Measurements from ENCODE around the gene EIF3D. TPM values are rescaled to one million over a fixed set of nuclear protein-coding genes. Genes with fewer than 3 reads are reported as not detected.

EIF3D gene
- total and polyA plus RNA-seq, 2 of the 13 experiments (the other 11 are each of a cell fraction or from before 2014, with no cell fraction given) = 118 to 274 TPM

GRCh38 chr22:36481393-36482168, 47.4 kb downstream of the EIF3D start, which contains the start of gene TXN2 (continued):
- no peak for TF ChIP-seq EZH2 (conservative IDR thresholded peaks at IDR 0.05; ENCODE audit: low read depth, low read length)
- TF ChIP-seq, protein P1, sequence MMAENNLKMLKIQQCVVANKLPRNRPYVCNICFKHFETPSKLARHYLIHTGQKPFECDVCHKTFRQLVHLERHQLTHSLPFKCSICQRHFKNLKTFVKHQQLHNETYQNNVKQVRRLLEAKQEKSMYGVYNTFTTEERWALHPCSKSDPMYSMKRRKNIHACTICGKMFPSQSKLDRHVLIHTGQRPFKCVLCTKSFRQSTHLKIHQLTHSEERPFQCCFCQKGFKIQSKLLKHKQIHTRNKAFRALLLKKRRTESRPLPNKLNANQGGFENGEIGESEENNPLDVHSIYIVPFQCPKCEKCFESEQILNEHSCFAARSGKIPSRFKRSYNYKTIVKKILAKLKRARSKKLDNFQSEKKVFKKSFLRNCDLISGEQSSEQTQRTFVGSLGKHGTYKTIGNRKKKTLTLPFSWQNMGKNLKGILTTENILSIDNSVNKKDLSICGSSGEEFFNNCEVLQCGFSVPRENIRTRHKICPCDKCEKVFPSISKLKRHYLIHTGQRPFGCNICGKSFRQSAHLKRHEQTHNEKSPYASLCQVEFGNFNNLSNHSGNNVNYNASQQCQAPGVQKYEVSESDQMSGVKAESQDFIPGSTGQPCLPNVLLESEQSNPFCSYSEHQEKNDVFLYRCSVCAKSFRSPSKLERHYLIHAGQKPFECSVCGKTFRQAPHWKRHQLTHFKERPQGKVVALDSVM (CRISPR knock-in tag; IDR thresholded peaks at IDR 0.05) = no peak
- TF ChIP-seq, protein P2, sequence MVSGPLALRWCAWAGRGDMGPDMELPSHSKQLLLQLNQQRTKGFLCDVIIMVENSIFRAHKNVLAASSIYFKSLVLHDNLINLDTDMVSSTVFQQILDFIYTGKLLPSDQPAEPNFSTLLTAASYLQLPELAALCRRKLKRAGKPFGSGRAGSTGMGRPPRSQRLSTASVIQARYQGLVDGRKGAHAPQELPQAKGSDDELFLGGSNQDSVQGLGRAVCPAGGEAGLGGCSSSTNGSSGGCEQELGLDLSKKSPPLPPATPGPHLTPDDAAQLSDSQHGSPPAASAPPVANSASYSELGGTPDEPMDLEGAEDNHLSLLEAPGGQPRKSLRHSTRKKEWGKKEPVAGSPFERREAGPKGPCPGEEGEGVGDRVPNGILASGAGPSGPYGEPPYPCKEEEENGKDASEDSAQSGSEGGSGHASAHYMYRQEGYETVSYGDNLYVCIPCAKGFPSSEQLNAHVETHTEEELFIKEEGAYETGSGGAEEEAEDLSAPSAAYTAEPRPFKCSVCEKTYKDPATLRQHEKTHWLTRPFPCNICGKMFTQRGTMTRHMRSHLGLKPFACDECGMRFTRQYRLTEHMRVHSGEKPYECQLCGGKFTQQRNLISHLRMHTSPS (CRISPR knock-in tag; IDR thresholded peaks at IDR 0.05; ENCODE audit: low read depth) = peak; percentile 17; the same call in 1 of the 2 replicates
- TF ChIP-seq ZNF180 (CRISPR knock-in tag; IDR thresholded peaks at IDR 0.05; ENCODE audit: borderline replicate concordance, low read depth) = no peak
- 0 out of 2 replicates have a peak, but pooled peaks have one; percentile 58 for TF ChIP-seq ZNF20 (CRISPR knock-in tag; IDR thresholded peaks at IDR 0.05)
- TF ChIP-seq, protein P3, sequence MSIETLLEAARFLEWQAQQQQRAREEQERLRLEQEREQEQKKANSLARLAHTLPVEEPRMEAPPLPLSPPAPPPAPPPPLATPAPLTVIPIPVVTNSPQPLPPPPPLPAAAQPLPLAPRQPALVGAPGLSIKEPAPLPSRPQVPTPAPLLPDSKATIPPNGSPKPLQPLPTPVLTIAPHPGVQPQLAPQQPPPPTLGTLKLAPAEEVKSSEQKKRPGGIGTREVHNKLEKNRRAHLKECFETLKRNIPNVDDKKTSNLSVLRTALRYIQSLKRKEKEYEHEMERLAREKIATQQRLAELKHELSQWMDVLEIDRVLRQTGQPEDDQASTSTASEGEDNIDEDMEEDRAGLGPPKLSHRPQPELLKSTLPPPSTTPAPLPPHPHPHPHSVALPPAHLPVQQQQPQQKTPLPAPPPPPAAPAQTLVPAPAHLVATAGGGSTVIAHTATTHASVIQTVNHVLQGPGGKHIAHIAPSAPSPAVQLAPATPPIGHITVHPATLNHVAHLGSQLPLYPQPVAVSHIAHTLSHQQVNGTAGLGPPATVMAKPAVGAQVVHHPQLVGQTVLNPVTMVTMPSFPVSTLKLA (IDR thresholded peaks at IDR 0.05) = 0 out of 2 replicates have a peak, but pooled peaks have one; percentile 2
- TF ChIP-seq, protein P4, sequence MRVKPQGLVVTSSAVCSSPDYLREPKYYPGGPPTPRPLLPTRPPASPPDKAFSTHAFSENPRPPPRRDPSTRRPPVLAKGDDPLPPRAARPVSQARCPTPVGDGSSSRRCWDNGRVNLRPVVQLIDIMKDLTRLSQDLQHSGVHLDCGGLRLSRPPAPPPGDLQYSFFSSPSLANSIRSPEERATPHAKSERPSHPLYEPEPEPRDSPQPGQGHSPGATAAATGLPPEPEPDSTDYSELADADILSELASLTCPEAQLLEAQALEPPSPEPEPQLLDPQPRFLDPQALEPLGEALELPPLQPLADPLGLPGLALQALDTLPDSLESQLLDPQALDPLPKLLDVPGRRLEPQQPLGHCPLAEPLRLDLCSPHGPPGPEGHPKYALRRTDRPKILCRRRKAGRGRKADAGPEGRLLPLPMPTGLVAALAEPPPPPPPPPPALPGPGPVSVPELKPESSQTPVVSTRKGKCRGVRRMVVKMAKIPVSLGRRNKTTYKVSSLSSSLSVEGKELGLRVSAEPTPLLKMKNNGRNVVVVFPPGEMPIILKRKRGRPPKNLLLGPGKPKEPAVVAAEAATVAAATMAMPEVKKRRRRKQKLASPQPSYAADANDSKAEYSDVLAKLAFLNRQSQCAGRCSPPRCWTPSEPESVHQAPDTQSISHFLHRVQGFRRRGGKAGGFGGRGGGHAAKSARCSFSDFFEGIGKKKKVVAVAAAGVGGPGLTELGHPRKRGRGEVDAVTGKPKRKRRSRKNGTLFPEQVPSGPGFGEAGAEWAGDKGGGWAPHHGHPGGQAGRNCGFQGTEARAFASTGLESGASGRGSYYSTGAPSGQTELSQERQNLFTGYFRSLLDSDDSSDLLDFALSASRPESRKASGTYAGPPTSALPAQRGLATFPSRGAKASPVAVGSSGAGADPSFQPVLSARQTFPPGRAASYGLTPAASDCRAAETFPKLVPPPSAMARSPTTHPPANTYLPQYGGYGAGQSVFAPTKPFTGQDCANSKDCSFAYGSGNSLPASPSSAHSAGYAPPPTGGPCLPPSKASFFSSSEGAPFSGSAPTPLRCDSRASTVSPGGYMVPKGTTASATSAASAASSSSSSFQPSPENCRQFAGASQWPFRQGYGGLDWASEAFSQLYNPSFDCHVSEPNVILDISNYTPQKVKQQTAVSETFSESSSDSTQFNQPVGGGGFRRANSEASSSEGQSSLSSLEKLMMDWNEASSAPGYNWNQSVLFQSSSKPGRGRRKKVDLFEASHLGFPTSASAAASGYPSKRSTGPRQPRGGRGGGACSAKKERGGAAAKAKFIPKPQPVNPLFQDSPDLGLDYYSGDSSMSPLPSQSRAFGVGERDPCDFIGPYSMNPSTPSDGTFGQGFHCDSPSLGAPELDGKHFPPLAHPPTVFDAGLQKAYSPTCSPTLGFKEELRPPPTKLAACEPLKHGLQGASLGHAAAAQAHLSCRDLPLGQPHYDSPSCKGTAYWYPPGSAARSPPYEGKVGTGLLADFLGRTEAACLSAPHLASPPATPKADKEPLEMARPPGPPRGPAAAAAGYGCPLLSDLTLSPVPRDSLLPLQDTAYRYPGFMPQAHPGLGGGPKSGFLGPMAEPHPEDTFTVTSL (CRISPR knock-in tag; IDR thresholded peaks at IDR 0.05; ENCODE audit: borderline replicate concordance) = peak; percentile 25; the same call in 1 of the 2 replicates
- peak; percentile 85 for TF ChIP-seq POLR2AphosphoS5 (IDR thresholded peaks at IDR 0.05; ENCODE audit: low read depth, low read length)
- peak; percentile 37; the same call in 1 of the 2 replicates for TF ChIP-seq ZBTB7B (CRISPR knock-in tag; IDR thresholded peaks at IDR 0.05)
- TF ChIP-seq NR1H2 (CRISPR knock-in tag; IDR thresholded peaks at IDR 0.05; ENCODE audit: borderline replicate concordance, low read depth) = no peak
- no peak for TF ChIP-seq MAFG (CRISPR knock-in tag; IDR thresholded peaks at IDR 0.05)
- TF ChIP-seq ZNF260 (CRISPR knock-in tag; IDR thresholded peaks at IDR 0.05; ENCODE audit: borderline replicate concordance, low read depth) = no peak
- no peak for TF ChIP-seq REXO4 (CRISPR knock-in tag; IDR thresholded peaks at IDR 0.05; ENCODE audit: borderline replicate concordance)
- TF ChIP-seq MBNL3 (CRISPR knock-in tag; conservative IDR thresholded peaks at IDR 0.05) = no peak
- TF ChIP-seq ZNF598 (CRISPR knock-in tag; IDR thresholded peaks at IDR 0.05; ENCODE audit: borderline replicate concordance) = peak; percentile 69; the same call in 1 of the 2 replicates
- no peak for TF ChIP-seq ZNF614 (CRISPR knock-in tag; IDR thresholded peaks at IDR 0.05; ENCODE audit: borderline replicate concordance)
- no peak for TF ChIP-seq NRL (CRISPR knock-in tag; IDR thresholded peaks at IDR 0.05; ENCODE audit: borderline replicate concordance)
